Kidney capillary endothelial cell (primary cell): ENCODE results near the gene KCNC2.
A peak's percentile ranks its signal among the peaks of the same experiment; 100 is the strongest.
"Not testable (repeated sequence)": the region's sequence is repeated elsewhere in the genome, so short reads cannot be mapped to it uniquely, and the experiment has no call there.

Experiments used
- DNase-seq: peaks from one replicate; pipeline ENCODE4 v3.0.0-alpha.2; 2018; ENCODE audit warnings: low spot score

Gene KCNC2

DNA sequence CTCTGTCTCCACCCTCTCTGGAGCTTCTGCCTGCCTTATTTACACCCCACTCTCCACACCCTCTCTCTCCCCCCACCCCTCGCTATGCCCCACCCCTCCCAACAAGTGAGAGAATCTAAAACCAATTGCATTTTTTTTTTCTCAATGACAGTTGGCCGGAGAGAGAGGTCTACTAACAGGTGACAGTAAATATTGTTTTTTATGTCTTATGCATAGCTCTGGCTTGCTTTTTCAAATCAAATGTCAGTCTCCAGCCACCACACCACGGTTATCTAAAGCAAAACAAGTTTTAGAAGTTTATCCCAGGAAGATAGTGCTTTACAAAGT lies at the start of gene KCNC2:
Gene KCNC2 (minus strand): TSS at position 28 of the 327 bp plus-strand sequence.
- no peak for DNase-seq

DNA sequence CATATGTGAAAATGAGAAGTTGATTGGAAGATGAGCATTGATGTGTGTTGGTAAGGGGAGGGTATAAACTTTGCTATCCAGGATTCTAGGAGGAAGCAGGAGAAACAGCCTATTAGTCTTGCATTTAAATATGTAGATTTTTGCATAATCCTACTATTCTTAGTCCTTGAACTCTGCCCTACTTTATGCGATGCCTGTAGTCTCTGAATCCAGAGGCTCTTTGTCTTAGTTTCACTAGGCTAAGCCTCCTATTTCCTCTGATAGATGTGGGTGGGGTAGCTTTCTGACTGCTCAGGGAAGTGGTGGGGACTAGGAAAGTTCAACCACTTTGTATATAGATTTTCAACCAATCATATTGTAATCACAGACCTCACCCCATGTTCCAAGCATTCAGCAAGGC lies 49.5 kb upstream of the KCNC2 start:
- no peak for DNase-seq

DNA sequence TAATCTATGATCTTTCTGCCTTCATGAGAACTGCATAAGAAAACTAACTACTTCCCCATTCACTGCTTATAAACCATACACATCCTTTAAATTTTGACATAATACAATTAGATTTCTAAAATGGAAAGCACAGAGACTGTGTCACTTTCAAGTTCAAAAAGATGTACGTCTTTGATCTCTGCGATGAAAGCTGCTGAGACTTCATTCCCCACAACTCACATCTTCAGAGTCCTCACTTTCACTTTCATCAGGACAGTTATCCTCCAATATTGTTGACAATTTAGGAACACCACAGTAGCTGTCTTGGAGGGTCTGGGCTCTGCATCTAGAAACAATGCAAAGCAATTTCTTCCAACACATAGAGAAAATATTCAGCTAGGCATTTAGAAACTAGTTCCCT lies 47.9 kb upstream of the KCNC2 start:
- no peak for DNase-seq

DNA sequence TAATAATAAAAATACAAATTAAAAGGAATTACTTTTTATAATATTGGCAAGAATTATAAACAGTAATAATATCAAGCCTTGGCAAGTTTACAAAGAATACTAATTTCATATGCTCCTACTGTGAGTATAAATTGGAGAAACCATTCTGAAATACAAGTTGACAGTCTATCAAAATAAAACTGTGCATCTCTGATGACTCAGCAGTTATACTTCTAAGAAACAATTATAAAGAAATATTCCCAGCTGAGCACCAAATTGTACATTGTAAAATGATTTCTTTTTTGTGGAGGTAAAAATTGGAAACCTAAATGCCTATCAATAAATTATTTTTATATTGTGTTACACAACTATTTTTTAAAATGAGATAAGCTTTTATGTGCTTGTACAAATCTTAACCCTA lies 35.5 kb upstream of the KCNC2 start:
- DNase-seq: no peak

DNA sequence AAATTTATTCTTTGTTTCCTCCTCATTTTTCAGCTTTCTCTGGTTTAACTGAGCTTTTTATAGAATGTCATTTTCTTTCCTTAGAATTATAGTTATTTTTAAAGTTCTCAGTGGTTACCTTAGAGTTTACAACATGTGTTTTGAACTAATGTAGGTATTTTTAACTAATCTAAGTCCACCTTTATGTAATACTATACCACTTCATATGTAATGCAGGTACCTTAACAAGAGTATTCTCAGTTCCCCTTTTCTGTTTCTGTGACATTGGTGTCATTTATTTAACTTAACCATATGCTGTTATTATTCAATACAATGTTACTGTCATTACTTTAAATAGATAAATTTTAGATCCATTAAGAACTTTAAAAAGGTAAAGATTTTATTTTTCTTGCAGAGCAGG lies 30.3 kb upstream of the KCNC2 start:
- no peak for DNase-seq

DNA sequence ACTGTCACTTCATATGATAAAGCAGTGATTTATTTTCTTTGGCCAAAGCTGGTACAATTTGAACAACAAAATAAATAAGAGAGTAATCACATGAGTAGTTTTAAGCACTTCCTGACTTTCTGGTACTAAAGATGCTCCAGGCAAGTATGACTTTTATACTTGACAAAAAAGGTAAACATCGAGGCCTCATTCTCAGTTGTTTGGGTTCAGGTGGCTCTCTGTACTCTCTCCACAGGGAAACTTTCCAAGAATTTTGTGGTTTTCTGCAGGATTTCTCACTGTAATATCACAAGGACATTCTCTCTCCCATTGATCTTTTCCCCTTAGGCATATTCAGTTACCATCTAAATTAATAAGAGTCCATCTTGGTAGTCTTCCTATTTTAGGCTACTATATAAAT lies 26.6 kb upstream of the KCNC2 start:
- DNase-seq: no peak

DNA sequence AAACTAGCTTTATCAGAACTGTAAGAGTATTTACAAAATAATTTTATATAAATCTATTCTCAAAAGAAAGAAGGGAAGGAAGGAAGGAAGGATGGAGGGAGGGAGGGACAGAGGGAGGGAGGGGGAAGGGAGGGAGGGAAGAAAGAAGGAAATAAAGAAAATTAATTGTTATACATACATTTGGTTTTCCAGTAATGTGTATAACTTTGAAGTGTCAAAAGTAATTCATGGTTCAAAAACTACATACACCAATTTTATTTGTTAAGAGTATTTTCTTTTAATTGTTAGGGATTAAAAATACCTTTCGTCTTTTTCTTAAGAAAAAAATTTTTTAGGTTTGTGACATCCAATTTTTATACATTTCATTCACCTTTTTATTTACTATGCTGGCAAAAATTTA lies 17.5 kb upstream of the KCNC2 start:
- no peak for DNase-seq

DNA sequence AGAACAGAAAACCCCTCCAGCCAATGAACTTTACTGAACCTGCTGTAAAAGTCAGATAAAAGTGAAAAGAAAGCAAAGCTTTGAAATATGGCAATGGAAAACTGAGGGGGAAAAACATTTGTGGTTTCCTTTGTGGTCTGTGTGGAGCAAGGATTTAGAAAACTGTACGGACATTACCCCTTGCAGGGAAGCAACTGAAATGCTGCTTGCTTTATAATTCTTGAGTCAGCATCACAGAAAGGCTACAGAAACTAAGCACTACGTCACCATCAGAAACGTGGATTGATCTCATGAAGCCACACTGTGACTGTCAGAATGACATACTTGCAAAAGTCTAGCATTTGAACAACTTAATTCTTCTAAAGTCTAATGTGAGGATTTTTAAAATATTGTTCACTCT lies 2.4 kb upstream of the KCNC2 start:
- DNase-seq: no peak

DNA sequence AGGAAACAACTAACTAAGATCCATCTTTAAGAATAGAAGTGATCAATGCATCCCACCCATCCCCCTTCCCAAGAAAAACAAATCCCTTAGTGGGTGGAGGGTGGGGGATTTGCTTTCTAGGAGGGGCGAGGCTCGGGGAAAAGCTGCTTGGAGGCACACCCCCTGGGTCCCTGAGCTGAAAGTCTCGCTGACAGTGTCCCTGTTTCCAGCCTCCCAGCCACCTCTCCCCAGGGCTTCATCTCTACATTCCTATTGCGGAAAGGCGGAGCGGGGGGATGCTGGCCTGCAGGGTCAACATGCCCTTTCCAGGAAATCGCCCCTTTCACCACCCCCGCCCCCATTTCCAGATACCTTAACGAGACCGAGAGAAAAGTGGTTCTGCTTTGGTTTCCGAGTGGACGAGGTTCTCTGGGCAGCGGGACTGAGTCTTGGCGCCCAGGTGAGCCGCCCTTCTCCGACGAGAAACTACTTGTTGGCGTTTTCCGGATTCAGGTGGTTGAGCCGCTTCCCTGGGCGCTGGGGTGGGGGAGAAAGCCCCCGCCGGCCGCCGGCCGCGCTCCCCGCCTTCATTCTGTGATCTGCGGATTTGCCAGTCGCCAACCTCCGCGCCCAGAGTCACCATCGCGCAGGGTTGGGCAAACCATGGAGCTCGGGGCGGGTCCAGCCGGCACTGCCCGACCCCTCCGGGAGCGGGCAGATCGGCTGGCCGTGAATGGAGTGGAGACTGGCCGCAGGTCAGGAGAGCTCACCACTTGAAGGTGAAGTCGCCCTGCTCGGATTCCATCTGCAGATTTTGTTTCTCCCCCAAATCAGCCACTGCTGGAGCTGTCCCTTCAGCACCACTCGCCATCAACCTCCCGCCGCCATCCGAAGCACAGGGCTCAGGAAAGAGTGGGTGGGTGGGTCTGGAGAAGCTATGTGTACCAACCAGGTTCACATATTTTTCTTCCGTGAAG lies 505 bp downstream of the KCNC2 start:
- no peak for DNase-seq

DNA sequence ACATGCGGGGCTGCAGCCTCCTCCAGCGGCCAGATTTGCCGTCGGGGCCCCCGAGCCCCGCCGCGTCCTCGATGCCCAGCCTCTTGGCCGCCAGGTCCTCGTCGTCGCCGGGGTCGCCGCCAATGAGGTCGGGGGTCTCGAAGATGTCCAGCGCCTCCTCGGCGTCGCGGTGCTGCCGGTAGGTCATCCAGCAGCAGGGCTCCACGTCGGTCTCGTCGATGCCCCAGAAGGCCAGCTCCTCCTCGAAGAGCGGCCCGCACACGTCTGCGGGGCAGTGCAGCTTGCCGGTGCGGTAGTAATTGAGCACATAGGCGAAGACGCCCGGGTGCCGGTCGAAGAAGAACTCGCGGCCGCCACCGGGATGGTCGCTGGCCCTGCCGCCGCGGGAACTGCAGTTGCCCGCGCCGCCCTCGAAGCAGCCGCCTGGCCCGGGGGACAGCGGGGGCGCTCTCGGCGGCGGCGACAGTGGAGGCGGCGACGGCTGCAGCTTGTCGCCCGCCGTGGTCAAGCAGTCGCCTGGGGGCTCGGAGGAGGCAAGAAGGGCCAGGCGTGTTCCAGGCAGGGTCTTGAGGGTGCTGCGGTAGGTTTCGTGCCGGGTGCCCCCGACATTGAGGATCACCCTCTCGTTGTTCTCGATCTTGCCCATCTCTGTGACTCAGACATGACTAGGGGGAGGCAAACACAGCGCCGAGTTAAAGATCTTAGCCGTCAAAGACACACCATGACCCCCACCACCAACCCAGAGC lies 2.1 kb downstream of the KCNC2 start:
- no peak for DNase-seq

DNA sequence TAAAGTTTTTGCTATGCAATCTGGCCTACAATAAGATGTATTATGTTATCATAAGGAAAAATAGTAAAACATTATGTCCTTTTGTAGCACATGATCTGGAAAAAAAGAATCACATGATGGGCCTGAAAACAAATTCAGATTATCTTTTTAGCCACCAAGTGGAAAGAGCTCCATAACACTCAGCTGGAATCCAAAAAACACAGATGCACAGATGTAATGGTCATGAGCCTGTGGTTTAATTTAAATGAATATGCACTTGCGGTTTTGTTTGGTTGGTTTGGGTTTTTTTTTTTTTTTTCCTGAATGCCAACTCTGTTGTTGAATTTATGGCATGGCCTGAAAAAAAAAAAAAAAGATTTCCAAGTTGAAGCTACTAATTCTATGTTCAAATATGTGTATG lies 4.1 kb downstream of the KCNC2 start:
- no peak for DNase-seq

DNA sequence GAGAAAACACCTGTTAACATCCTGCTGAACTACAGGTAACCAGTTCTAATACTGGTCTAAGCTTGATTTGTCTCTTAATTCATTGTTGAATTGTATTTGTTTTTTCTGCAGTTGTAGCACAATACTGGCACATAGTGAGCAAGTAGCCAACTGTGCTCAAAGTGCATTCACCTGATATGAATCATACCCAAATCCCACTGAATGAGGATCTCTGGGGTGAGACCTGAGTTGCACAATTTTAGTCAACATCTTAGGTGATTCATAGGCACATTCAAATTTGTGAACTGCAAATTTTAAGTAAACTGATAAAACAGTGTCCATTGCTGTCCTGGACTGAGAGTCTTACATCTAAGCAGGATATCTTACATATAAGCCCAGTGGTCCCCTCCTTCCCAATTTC lies 12.8 kb downstream of the KCNC2 start:
- DNase-seq: no peak

DNA sequence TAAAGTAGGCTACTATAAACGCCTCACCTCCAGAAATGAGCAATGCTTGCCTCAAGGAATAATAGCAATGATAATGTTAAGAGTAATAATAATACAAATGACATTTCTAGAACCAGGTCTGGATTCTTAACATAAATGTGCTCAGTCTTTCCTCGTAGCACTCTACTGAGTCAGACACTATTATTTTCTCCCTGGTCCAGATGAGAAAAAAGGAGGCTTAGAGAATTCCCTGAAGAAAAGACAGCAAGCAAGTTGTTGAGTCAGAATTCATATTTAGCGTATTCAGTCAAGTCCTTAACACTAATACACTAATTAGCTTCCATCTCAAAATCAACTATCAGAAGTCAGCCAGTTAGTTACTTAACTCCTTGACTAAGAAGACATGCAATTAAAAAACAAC lies 13.2 kb downstream of the KCNC2 start:
- no peak for DNase-seq

DNA sequence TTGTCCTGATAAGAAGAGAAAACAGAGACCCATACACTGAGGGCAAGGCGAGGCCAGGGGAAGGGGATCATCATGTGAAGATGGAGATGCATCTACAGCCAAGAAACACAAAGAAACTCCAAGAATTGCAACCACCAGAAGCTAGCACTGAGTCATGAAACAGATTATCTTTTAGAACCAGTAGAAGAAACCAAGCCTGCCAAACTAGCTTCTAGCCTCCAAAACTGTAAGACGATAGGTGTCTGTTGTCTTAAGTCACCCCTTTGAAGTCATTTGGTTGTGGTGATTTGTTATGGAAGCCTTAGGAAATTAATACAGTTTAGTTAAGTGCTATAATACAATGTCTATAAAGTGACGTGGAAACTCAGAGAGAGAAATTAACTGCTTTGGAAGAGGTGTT lies 15.4 kb downstream of the KCNC2 start:
- DNase-seq: no peak

DNA sequence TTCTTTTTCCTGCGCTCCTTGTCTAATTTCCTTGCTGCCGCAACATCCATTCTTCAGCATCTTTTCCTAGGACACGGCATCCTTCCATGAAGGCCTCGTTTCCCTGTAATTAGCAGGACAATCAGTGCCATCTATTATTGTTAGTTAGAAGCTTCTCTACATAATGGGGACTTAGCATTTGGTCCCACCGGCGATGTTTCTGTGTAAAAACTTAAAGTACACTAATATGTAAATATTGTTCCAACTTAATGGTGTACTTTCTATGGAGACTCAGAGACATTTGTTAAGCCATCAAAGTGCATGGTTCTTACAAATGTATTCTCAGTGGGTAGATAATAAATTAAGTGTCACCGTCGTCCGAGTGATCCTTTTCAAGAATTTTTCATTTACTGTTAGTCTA lies 17.4 kb downstream of the KCNC2 start:
- DNase-seq: no peak

DNA sequence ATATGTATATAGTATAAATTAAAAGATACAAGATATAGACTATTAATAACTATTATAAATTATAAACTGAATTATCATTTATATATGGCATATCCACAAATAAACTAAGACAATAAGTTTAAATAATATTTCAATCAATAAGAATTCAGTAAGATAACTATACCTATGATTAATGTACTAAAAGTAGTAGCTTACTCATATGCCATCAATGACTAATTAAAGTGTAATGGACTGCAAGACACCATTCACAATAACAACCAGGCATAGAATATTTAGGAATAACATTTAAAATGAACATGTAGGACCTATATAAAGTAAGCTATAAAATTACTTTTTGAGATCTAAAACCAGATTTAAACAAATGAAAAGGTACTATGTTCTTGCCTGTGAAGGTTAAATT lies 18.8 kb downstream of the KCNC2 start:
- no peak for DNase-seq

DNA sequence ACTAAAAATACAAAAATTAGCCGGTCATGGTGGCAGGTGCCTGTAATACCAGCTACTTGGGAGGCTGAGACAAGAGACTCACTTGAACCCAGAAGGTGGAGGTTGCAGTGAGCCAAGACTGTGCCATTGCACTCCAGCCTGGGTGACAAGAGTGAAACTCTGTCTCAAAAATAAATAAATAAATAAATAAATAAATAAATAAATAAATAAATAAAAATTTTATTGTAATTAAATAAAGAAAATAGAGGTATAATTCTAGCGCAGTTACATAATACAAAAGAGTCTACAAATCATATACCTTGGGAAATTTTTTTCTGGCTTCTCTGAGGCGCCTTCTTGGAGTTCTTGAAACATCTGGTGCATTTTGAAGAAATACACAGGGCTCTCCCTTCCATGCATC lies 23.8 kb downstream of the KCNC2 start:
- not testable (repeated sequence) for DNase-seq

DNA sequence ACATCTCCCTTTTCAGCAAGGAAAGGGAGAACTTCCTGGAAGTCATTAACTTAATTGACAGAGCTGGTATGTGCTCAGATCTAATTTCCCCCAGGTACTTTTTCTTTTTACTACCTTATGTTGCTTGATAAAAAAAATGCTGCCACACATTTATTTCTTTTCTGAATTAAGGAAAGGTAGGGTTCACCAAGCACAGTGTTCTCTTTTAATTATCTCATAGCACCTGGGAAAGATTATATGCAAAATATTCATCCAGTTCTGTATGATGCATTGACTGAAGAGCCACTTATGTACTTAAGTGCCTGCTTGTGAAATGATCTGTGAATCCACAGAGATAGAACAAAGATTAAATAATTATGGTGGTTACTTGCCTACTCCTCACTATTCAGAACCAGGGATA lies 25.1 kb downstream of the KCNC2 start:
- no peak for DNase-seq

DNA sequence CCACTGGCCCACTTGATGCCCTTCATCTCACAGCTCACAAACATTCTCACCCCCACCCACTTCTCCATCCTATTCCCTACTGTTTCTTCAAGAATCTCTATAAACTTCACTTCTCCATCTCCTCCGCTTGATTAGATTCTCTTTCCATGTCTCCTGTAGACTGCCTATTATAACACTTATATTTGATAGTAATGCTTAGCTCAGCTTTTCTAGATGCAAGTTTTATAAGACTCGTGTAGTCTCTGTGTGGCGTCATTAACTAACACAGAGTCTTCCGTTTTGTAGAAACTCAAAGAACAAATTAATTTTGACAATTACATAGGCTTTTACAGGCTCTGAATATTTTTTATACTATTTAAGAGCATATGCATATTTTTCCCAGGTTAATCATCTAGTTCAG lies 25.7 kb downstream of the KCNC2 start:
- DNase-seq: no peak

DNA sequence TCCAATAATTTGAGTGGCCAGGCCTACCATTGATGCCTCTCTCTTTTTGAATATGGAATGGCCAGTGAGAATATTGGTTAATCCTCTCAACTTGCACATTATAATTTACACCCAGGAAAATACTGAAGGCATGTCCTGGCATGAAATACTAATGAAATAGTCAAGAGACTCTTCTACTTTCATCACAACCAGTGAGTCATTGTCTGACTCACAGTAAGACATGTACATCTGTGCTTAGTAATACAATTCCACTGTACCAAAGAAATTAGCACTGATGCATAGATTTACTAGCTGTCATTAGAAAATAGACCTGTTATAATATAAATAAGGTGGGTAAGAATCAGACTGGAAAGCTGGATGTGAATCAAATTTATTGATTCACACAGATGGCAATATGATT lies 31.6 kb downstream of the KCNC2 start:
- peak; percentile 80 for DNase-seq

DNA sequence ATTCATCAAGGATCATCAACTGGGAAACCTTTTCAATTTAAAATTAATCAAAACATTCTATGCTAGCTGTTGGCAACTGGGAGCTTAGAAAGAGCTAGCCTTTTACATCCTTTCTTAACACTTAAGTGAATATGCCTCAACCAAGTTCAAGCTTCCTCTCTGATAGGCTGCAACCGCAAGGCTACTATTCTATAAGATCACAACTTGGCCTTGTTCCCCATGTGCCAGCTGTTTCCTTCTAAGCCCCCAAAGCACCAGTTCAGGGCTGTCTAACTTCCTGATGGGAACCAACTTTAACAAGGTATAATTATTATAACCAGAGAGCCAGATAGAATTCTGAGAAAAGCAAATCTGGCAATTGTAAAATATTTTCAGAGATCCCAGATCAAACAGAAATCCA lies 37.0 kb downstream of the KCNC2 start:
- no peak for DNase-seq

DNA sequence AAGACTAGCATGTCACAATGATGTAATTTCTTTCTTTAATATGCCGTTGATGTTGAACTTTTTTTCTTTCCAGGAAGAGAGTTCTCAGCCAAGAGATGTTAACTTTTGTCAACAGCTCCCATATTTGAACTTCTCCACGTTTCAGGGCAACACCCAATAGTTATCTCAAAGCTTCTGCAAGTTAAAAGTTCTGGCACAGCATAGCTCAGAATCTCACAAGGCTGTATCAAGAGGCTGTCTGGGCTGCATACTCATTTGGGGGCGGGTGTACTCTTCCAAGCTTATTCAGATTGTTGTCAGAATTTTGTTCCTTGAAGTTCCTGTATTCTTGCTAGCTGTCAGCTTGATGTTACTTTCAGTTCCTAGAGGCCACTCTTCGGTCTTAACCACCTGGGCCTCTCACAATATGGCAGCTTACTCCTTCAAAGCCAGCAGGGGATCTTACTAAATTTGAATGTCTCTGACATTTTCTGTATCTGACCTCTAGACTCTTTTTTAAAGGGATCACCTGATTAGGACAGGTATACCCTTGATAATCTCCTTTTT lies 38.9 kb downstream of the KCNC2 start:
- no peak for DNase-seq

DNA sequence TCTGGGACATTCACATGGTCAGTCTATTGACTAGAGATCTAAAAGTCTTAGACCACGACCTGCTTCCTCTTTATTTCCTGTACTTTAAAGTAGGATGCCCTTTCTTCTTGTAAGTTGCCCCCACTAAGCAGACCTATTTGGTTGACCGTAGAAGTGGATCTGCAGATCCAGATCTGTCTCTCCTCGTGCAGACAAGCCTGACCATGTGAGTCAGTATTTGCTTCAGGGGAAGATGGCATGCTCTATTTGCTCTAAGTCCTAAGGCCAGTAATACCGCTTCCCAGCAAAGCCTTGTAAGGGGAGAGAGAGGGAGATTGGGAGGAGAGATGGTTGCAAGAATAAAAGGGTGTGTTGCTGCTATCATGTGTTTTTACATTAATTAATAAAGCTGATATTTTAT lies 46.8 kb downstream of the KCNC2 start:
- DNase-seq: no peak
